Fibroblast of skin of left biceps (primary cell): ENCODE results near the gene TMEM125.

Experiments used
- DNase-seq, 2 experiments: peaks; one replicate each; pipeline ENCODE4 v3.0.0-alpha.2; 2013; ENCODE audit warnings: low read depth in 2 of 2

Gene TMEM125

DNA sequence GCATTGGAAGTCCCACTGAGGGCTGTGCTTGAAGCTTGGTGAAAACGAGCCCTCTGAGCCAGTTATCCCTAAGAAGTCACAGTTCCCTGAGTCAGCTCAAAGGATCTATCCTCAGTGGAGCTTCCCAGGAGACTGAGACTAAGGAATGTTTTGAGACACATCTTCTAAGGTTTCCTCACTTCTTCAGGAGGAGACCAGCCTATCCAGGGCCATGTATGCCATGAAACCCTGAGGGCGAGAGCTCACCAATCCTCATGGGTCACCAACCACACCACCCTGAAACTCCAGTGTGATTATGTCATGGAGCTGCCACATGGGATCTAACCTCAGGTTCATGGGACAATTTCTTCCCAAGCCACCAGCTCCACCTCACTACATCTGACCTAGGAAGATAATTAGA is 23.4 kb downstream of the TMEM125 start:
- DNase-seq: no peak

DNA sequence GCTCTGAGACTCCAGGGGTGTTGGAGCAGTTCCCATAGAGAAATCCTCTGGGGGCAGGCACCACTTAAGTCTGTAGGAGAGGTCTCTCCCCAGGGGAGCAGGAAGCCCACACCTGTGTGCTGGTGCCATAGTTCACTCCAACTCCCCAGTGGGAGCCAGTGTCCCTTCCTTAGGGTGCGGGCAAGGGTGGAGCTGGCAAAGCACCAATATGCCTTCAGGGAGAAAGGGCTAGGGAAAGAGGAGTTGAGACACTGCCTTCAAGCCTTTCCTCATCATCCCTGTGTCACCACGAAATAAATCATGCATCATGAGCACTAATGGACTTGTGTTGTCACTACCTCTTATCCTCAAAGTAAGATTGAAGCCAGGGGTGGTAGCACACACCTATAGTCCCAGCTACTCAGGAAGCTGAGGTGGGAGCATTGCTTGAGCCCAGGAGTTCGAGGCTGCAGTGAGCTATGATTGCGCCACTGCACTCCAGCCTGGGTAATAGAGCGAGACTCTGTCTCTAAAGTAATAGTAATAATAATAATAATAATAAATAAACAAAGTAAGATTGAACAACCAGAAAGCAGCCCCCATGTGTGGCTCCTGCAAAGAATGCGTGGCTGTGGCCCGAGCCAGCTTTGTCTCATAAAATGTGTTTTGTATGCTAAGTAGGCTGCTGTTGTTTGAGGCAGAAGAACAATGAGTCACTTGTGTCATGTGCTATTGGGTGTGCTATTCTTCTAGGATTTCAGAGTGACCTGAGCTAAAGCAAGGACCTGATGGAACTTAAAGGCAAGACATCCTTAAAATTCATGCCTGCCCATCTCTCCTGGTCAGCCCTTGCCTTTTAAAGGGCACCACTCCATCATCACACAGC is 24.3 kb downstream of the TMEM125 start:
- DNase-seq: no peak

DNA sequence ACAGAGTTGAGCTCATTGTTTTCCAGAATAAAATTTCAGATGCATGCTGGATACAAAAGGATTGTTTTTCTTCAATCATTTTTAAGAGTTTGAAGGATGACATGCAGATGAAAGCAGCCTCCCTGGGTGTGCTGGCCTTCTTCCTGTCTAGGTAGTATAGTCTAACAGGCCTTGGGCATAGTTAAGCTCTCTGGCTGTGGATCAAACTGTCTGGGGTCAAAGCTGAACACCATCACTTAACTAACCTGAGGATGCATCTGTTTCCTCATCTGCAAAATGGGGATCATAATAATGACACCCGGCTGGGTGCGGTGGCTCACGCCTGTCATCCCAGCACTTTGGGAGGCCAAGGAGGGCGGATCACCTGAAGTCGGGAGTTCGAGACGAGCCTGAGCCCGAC is 25.0 kb downstream of the TMEM125 start:
- DNase-seq: no peak

DNA sequence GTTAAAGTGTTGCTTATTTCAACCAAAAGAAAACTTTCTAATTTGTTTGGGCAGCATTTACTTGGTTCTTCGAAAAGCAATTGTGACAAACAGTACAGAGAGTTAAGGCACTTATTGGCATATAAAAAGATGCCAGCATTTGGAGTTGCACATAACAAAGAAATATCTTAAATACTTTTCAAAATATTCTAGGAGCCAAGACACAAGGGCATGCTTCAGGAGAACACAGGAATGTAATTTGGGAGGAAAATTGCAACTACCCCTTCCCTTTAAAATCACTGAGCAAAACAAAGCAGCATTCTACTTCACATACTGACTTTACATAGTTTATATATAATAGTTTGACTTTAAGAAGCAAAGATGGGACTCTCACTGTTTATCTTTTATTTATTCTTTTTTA is 26.4 kb downstream of the TMEM125 start:
- DNase-seq: no peak

DNA sequence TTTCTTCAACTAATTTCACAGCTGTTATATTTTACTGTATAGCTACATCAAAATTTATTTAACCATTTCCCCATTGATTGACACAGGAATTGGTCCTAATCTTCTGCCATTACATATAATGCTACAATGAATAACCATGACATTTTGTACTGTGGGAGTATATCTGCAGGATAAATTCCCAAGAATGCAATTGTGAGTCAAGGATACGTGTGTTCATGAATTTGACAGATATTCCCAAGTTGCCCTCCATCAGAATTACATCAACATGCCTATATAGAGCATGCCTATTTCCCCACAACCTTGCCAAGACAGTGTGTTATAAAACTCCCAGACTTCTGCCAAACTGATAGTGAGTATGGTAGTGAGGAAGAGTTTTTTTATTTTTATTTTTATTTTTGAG is 28.3 kb downstream of the TMEM125 start:
- DNase-seq: no peak

DNA sequence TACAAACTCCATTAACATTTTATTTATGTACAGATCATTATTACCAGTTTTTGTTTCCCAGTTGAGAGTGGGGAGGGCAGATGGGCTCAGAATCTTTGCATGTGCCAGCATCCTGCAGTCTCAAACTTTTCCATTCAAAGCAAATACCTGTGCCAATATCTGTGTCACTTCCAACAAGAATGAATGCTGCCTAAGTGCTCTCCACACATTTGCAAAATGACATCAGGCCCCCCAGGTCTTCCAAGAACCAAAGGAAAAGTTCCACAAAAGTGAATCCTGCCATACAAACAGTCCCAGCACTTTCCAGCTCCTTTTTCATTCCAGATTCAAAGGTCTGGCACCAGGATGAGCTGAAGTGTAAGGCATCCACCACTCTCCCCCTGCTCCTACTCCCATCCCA is 29.3 kb downstream of the TMEM125 start:
- DNase-seq: no peak

DNA sequence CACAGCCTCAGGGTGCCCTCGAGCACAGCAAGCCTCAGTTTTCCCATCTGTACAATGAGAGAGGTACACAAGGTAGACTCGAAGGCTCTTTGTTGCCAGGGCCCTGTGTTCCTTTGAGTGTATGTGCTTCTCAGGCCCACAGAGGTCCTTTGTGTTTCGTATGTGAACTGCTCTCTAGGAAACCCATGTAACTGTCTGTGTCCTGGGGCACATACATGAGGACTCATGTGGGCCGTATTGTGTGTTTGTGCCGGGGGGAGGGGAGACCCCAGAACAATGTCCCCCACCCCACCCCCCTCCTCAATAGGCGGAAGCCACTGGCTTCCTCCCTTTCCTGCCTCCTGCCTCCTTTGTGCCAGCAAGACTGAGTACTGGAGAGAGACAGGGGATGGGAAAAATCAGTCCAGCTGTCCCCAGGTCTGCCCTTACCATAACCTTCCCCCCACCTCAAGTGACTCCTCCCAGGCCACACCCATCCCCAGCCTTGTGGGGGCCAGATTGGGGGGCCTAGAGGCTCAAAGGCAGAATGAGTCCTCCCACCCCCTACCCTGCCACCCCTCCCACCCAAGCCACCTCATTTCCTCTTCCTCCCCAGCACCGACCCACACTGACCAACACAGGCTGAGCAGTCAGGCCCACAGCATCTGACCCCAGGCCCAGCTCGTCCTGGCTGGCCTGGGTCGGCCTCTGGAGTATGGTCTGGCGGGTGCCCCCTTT is 30.8 kb downstream of the TMEM125 start, which contains the start of gene TIE1:
Gene TIE1, plus strand, starts transcription at position 605 of the 717 bp plus-strand sequence. Its CDS starts 90 bp downstream, at position 695.
- DNase-seq: no peak

DNA sequence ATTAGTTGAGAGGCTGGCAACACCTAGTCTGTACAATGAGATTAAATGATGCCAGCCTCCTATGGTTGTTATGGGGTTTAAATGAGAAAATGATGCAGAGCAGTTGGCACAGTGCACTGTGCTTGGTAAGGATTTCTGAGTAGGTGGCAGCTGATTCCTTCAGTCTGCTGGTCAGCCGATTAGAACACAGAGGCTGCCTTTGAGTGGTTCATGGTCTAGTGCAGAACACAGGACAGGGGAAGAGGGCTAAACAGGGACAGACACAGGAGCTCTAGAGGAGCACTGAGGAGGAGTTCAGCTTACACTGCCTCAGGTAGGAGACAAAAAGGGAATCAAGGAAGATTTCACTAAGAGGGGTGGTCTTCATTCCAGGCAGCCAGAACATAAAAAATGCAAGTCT is 32.4 kb downstream of the TMEM125 start:
- no peak for DNase-seq

DNA sequence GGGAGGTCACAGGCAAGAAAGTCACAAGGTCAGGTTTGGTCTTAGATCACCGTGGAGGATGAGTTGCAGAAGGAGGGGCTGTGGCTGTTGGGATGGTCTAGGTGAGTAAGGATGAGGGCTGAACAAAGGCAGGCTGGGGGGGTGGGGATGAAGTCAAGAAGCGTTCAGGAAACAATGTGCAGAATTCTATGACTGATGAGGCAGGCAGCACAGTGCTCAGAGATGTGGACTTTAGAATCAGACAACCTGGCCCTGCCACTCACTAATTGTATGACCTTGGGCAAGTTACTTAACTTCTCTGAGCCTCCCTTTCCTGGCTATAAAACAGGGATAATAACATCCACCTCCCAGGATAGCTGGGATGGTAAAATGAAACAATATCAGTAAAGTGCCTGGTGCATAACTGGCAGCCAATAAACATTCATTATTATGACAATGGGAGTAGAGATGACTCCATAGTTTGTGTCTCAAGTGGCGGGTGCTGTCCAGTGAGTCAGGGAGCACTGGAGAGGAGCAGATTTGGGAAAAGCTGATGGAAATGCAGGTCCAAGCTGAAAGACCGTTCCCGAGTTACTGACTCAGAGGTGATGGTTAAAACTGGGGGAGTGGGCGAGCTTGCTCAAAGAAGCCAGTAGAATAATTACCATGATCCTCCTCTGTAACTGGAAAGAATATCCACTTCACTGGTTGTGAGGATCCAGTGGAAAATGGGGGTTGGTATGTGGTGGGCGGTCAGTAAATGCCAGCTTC is 33.1 kb downstream of the TMEM125 start:
- DNase-seq: no peak

DNA sequence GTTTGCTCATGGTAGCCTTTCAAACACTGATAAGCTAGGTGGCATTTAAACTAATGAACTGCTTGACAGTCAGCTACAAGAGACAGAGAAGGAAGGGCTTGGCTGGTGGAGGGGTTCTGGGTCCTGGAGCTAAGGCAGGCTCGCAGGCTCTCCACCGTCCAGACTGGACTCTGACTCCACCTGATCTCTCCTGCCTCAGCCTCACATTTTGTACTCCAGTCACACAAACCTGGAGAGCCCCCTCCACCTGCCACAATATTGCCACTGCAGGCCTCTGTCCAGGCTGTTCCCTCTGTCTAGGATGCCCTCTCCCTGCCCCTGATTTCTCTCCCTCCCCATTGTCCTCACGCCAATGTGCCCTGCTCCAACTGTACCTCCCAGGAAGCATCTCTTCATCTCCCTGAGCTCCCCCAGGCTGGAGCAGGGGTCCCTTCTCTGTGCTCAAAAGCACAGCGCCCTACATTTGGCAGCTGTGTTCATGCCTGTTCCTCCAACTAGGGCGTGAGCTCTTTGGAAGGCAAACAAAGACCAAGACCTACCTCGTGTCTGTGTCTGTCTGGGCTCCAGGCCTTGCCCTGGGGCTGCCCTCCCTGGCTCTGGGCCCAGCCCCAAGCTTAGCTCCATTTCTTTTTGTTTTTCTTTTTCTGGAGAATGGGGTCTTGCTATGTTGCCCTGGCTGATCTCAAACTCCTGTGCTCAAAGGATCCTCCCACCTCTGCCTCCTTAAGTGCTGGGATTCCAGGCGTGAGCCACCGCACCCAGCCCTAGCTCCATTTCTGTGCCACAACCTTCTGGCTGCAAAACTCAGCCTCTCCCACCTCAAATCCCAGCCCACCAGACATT is 33.9 kb downstream of the TMEM125 start:
- DNase-seq: no peak

DNA sequence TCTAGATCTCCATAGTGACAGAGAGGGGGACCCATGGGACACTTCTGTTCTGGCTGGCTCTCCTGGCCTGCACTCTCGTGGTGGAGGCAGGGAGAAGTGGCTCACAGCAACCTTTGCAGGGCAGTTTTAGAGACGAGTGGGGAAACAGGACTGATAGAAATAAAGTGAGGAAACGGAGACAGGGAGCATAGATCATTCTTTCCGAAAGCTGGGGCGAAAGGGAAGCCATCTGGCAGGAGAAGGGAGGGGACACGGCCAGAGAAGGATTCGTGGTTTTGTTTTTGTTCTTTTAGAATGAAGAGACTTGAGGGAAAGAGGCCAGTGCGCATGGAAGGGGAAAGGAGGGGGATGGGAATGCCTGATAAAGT is 34.5 kb downstream of the TMEM125 start:
- DNase-seq: no peak

DNA sequence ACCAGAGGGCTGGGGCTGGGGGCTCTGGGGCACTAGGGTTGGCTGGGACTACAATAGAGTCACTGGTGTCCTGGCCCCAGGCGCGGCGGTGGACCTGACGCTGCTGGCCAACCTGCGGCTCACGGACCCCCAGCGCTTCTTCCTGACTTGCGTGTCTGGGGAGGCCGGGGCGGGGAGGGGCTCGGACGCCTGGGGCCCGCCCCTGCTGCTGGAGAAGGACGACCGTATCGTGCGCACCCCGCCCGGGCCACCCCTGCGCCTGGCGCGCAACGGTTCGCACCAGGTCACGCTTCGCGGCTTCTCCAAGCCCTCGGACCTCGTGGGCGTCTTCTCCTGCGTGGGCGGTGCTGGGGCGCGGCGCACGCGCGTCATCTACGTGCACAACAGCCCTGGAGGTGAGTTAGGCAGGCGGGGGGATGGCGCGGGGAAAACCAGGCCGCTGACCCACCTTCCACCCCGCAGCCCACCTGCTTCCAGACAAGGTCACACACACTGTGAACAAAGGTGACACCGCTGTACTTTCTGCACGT is 35.1 kb downstream of the TMEM125 start:
- DNase-seq: no peak

DNA sequence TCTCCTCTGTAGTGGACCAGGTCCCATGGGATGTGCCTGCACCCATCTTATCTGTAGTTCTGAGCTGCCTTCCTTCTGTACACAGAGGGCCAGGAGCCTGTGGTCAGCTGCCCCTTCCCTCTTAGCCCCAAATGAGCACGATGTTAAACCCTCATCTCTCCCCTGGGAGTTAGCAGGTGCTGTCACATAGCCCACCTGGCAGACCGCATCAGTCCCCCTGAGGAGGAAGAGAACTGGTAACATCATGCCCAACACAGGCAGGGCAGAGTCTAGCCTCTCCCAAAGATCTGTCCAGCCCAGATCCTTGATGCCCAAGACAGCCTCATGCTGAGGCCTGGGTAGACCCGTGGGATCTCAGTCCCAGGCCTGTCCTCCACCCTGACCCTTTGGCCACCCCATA is 35.7 kb downstream of the TMEM125 start:
- no peak for DNase-seq

DNA sequence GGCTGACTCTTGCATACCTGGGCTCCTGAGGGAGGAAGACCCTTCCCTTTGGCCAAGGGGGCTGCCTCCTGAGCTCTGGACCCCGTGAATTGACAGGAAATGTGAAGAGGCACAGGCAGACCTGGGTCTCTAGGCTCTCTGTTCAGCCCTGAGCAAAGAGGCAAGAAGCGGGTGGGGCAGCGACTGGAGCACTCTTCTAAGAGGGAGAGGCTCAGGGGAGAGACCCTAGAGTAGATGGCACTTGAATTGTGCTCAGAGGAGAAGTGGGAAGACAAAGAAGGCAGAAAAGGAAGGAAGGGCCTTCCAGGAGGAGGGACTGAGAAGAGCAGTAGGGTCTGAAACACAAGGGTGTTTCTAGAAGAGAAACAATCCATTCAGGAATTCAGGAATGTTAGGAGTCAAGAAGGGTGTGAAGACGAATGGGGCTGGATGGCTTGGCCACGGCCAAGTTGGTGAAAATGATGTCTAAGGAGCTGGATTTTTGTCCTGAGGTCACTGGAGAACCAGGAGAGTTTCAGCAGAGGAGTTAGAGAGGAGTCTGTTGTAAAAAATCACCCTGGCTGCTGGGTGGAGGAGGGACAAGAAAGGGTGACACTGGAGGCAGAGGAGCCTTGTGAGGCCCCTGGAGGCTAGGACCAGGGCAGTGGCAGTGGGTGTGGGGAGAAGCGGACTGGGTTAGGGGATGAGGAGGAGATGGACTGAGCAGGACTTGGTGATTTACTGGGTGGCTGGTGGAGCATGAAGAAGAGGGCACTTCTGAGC is 36.3 kb downstream of the TMEM125 start:
- no peak for DNase-seq

DNA sequence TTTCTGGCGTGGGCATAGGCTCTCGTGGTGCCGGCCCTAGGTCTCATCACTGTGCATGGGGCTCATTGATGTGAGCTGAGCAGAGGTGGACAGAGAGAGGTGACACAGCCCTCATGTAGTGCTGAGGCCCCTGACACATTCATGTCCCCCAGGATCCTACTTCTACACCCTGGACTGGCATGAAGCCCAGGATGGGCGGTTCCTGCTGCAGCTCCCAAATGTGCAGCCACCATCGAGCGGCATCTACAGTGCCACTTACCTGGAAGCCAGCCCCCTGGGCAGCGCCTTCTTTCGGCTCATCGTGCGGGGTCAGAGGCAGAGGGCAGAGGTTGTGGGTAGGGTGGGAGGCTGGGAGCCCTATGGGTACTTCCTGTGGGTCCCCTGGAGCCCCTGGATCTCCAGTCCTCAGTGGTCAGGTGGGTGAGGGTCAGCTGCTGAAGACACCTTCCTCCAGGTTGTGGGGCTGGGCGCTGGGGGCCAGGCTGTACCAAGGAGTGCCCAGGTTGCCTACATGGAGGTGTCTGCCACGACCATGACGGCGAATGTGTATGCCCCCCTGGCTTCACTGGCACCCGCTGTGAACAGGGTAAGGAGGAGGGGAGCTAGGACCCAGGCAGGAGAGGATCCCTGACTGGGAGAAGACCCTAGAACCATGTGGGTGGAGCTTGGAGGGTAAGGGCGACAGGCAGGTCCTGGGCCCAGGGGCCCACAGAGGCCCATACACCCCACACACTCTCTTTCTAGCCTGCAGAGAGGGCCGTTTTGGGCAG is 37.1 kb downstream of the TMEM125 start:
- DNase-seq: no peak

DNA sequence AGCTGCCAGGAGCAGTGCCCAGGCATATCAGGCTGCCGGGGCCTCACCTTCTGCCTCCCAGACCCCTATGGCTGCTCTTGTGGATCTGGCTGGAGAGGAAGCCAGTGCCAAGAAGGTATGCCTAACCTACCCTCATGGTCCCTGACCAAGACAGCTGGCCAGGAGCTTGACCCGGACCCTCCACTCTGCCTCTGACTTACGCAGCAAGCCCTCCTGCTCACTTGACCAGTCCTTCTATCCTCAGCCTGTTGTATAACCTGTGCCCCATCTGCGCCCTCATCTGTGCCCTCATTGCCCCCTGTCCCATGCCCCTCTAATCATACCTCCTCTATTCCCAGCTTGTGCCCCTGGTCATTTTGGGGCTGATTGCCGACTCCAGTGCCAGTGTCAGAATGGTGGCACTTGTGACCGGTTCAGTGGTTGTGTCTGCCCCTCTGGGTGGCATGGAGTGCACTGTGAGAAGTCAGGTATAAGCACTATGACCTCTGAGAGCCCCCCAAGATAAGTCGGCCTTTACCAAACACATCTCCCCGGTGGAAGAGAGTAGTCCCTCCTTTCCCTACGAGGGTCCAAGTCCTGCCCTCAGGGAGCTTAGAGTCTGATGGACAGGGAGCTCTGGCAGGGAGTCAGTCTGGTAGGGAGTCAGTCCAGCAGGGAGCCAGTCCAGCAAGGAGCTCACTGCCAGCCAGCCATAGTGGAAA is 37.8 kb downstream of the TMEM125 start:
- DNase-seq: no peak

DNA sequence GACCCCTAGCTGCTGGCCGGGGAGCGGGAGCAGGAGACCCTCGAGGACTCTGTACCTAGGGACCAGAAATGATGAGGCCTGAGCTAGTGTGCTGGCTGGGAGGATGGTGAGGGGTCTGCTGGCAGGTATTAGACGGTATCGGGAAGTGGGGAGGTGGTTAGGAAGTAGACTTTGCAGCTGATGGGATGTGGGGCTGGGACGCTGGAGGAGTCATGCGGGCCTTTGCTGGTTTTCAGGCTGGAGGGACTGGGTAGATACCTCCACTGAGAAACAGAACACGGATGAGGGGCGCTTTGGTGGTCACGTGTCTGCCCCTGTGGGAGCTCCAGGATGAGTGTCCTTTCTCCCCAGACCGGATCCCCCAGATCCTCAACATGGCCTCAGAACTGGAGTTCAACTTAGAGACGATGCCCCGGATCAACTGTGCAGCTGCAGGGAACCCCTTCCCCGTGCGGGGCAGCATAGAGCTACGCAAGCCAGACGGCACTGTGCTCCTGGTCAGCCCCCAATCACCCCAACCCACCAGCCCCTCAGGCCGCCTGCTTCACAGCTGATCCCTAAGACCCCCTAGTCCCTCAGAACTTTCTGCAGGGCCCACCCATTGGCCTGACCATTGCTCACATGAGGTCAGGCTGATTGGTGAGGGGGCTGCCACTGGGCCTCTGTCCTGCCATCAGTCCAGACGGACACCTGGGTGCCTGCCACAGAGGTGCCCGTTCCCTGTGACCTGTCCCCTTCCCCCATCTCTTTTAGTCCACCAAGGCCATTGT is 39.0 kb downstream of the TMEM125 start:
- DNase-seq: no peak

DNA sequence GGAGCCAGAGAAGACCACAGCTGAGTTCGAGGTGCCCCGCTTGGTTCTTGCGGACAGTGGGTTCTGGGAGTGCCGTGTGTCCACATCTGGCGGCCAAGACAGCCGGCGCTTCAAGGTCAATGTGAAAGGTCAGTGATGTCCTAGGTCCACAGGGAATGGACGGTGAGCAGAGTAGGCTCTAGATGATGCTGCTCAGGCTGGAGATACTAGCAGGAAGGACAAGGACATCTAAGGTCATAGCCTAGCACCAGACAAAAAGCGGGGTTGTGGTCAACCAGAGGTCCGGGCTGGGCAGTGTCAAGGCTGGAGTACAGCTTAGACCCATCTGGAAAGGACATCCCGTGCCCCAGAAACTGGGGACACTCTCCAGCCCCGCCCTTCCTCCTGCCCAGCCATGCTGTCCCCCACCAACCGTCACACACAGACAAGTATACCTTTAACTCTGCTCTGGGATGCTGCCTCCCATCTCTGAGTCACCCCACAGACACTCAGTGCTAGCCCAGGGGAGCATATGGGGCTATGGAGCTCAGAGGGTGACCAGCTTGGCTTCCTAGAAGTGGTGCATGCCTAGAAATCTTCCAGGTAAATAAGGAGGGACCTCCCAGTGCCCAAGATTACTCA is 39.7 kb downstream of the TMEM125 start:
- DNase-seq: no peak
